A673 (cell line): Measurements from ENCODE around the gene ENAM. TPM values are rescaled to one million over a fixed set of nuclear protein-coding genes. Genes with fewer than 3 reads are reported as not detected.

Source experiments
- BruUV-seq: library from RNA; stranded (reverse); fragments of 400-500 nt; replicated peaks from 2 replicates; lab custom pipeline; 2021; lab: Mats Ljungman, UMichigan
- CTCF ChIA-PET: fragments of 300-600 bp; sonication (Branson Sonifier 250); formaldehyde crosslinking; loops from one replicate; lab custom pipeline; 2022; ENCODE audit warnings: antibody characterized with exemption; lab: Charles Lee
- POLR2A ChIA-PET: fragments of 300-600 bp; sonication (Branson Sonifier 250); formaldehyde crosslinking; loops from one replicate; lab custom pipeline; 2022; ENCODE audit warnings: antibody characterized with exemption; ENCODE audit not compliant: low non-redundant PET; lab: Charles Lee
- DNase-seq: peaks from one replicate; pipeline ENCODE4 v3.0.0-alpha.2; 2015; ENCODE audit warnings: low spot score
- H3K27ac ChIP-seq: fragments of 200-600 bp; sonication (generic); 2 replicates; pipeline ENCODE4 v1.5.1; 2016; ENCODE audit warnings: mixed run types, low read depth, mild to moderate bottlenecking, mixed read lengths, antibody characterized with exemption, low read length; ENCODE audit not compliant: poor library complexity, severe bottlenecking
- H3K27me3 ChIP-seq: fragments of 200-600 bp; sonication (generic); replicated peaks from 2 replicates; pipeline ENCODE4 v1.6.1; 2017; ENCODE audit warnings: mixed run types, low read depth, mild to moderate bottlenecking, mixed read lengths, antibody characterized with exemption, low read length; ENCODE audit not compliant: insufficient read depth, poor library complexity
- H3K36me3 ChIP-seq: fragments of 200-600 bp; sonication (generic); 2 replicates; pipeline ENCODE4 v1.6.1; 2016; ENCODE audit warnings: mixed run types, mild to moderate bottlenecking, mixed read lengths, antibody characterized with exemption, low read length; ENCODE audit not compliant: insufficient read depth, poor library complexity, severe bottlenecking
- H3K4me1 ChIP-seq: fragments of 200-600 bp; sonication (generic); 2 replicates; pipeline ENCODE4 v1.6.1; 2017; ENCODE audit warnings: mixed run types, mild to moderate bottlenecking, mixed read lengths, antibody characterized with exemption, low read length; ENCODE audit not compliant: insufficient read depth, poor library complexity, severe bottlenecking
- H3K4me3 ChIP-seq: fragments of 200-600 bp; sonication (generic); 2 replicates; pipeline ENCODE4 v1.5.1; 2016; ENCODE audit warnings: low read depth, mixed run types, mild to moderate bottlenecking, mixed read lengths, low read length; ENCODE audit not compliant: poor library complexity, severe bottlenecking
- H3K9me3 ChIP-seq: fragments of 200-600 bp; sonication (generic); 2 replicates; pipeline ENCODE4 v1.6.1; 2016; ENCODE audit warnings: mixed run types, low read depth, mild to moderate bottlenecking, mixed read lengths, antibody characterized with exemption, low read length; ENCODE audit not compliant: poor library complexity, severe bottlenecking
- EZH2 ChIP-seq: fragments of 200-600 bp; sonication (generic); IDR thresholded peaks from 2 replicates; pipeline ENCODE4 v1.6.1; 2017; ENCODE audit warnings: borderline replicate concordance, low read depth, mild to moderate bottlenecking, mixed read lengths, antibody characterized with exemption, low read length; ENCODE audit not compliant: poor library complexity, severe bottlenecking
- intact Hi-C: fragments of 100-400 bp; cut with micrococcal nuclease; formaldehyde crosslinking; loops from one replicate; pipeline ENCODE4 v1.10.0; 2022; ENCODE audit not compliant: unreplicated experiment
- total RNA-seq: library from RNA; stranded (reverse); gene quantifications from 2 replicates; pipeline ENCODE4 v1.2.3, GENCODE V29; 2021
- TF ChIP-seq, protein P1 (sequence below): fragments of 300-800, 200-600 bp; sonication (generic); conservative IDR thresholded peaks from 2 replicates; pipeline ENCODE4 v1.5.1; 2017; ENCODE audit warnings: low read depth, mild to moderate bottlenecking, antibody characterized with exemption, low read length, moderate library complexity, mixed read lengths

The ENAM gene
- total RNA-seq, 1 experiment from 2014 or later, result not detected

DNA sequence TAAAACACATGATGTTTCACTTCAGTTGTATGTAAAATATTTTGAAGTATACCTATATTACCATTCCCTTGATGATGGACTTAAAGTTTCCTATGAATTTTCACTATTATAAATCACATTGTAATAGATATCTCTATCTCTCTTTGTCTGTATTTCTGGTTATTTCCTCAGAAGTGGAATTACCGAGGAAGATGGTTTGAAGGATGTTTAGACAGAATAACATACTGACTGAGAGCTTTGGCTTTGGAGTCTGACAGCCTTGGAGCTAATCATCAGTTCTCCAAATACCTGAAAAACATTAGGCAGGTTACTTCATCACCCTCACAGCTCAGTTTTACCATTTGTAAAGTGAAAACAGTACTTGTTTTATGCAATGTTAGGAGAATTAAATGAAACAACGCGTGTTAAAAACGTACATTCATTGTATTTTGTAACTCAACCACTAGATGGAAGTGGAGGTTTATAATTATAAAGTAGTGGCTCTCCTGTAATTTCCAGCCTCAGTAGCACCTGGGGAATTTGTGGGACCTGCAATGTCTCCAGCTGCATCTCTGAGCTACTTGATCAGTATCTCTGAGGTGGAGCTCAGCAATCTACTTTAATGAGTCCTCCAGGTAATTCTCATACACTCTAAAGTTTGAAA, 23.4 kb downstream of the ENAM start:
- DNase-seq, result peak; percentile 31
- H3K4me3 ChIP-seq, result no peak overlapping the region
- POLR2A ChIA-PET, result no interaction called here

DNA sequence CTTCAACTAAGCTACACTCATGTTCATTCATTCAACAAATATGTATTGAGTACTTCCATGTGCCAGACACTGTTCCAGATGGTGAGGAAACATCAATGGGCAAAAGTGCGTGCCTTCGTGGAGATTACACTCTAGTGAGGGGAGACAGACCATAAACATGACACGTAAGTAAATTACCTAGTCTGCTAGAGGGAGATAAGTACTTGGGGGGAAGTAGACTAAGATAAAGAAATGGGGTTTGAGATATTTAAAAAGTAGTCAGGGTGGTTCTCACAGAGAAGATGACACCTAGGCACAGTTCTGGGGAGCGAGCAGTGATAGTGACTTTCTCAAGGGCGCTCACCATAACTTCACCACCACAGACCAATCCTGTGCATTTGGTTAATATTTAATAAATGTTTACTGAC, 26.1 kb downstream of the ENAM start:
- Histone ChIP-seq H3K36me3 (no peaks in the 10 kb centered on the region), H3K9me3 (no peaks in the 10 kb centered on the region), H3K4me3 (no peak overlapping the region), H3K27ac (no peak overlapping the region), H3K27me3 (no peaks in the 10 kb centered on the region), H3K4me1 (no peaks in the 10 kb centered on the region)
- BruUV-seq, result no TSS peak
- TF ChIP-seq, protein P1, sequence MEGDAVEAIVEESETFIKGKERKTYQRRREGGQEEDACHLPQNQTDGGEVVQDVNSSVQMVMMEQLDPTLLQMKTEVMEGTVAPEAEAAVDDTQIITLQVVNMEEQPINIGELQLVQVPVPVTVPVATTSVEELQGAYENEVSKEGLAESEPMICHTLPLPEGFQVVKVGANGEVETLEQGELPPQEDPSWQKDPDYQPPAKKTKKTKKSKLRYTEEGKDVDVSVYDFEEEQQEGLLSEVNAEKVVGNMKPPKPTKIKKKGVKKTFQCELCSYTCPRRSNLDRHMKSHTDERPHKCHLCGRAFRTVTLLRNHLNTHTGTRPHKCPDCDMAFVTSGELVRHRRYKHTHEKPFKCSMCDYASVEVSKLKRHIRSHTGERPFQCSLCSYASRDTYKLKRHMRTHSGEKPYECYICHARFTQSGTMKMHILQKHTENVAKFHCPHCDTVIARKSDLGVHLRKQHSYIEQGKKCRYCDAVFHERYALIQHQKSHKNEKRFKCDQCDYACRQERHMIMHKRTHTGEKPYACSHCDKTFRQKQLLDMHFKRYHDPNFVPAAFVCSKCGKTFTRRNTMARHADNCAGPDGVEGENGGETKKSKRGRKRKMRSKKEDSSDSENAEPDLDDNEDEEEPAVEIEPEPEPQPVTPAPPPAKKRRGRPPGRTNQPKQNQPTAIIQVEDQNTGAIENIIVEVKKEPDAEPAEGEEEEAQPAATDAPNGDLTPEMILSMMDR, result no peak
- no peak for TF ChIP-seq EZH2
- intact Hi-C loops, result loop anchor here (5.0 kb wide), 1 partner anchor 1058 kb away; no protein-coding TSS in a partner anchor
- ChIA-PET POLR2A (no interaction called here), CTCF (no interaction called here)
- no peak for DNase-seq

More for the DNA sequence above, 23.4 kb downstream of the ENAM start:
- H3K27me3 ChIP-seq, result no peaks in the 10 kb centered on the region
- H3K27ac ChIP-seq, result no peak overlapping the region
- no peaks in the 10 kb centered on the region for H3K36me3 ChIP-seq
- BruUV-seq, result no TSS peak
- CTCF ChIA-PET, result interaction anchor here (0.5 to 0.6 kb wide), 2 partner anchors 106 to 358 kb away, joined by 3 read pairs; no protein-coding TSS in a partner anchor
- intact Hi-C loops, result loop anchor here (5.0 kb wide), 1 partner anchor 1060 kb away; no protein-coding TSS in a partner anchor
- no peaks in the 10 kb centered on the region for H3K9me3 ChIP-seq
- TF ChIP-seq, protein P1, result peak; percentile 46
- TF ChIP-seq EZH2, result no peak
- H3K4me1 ChIP-seq, result no peaks in the 10 kb centered on the region

DNA sequence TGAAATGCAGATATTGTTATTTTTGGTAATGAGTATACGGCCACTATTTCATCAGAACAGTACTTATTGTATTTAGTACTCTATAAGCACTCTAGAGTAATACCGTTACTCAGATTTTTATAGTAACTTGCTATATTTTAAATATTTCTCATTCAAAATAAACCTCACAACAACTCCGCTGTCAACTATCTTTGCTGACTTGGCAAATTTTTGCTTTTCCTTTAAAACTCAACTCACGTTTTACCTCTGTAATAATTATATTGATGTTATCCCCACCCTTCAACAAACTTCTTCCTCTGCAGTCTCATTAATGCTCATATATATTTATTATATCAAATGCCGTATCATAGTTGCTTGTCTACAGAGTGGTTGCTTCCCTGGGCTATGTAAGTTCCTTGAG, 28.8 kb downstream of the ENAM start:
- H3K27ac ChIP-seq, result no peak overlapping the region
- TF ChIP-seq, protein P1, result no peak
- no peak for TF ChIP-seq EZH2
- ChIA-PET POLR2A (no interaction called here), CTCF (no interaction called here)
- H3K4me1 ChIP-seq, result no peaks in the 10 kb centered on the region
- no peaks in the 10 kb centered on the region for H3K9me3 ChIP-seq
- no peak for DNase-seq
- no peaks in the 10 kb centered on the region for H3K27me3 ChIP-seq
- BruUV-seq, result no TSS peak
- no peaks in the 10 kb centered on the region for H3K36me3 ChIP-seq
- H3K4me3 ChIP-seq, result no peak overlapping the region
- intact Hi-C loops, result no loop called here
